Thymus (tissue), 11 donors: ENCODE results near the gene DHRS2. TPM values are rescaled to one million over a fixed set of nuclear protein-coding genes. Genes with fewer than 3 reads are reported as not detected.
A peak's percentile ranks its signal among the peaks of the same experiment; 100 is the strongest.
"Not testable (repeated sequence)": the region's sequence is repeated elsewhere in the genome, so short reads cannot be mapped to it uniquely, and the experiment has no call there.

Source experiments
- DNase-seq, 9 donors: peaks; one replicate each; pipeline ENCODE4 v3.0.0-alpha.2; 2013; ENCODE audit warnings: low spot score in 9 of 9, low read depth in 6 of 9, missing footprints in 1 of 9
- H3K27ac ChIP-seq, 2 donors: one replicate each; pipeline ENCODE4 v1.5.1; 2013; ENCODE audit warnings: control low read depth in 1 of 2, low read depth in 1 of 2, low read length in 1 of 2, mild to moderate bottlenecking in 1 of 2, moderate library complexity in 1 of 2
- H3K27me3 ChIP-seq, 2 donors: one replicate each; pipeline ENCODE4 v1.5.1; 2013; ENCODE audit warnings: low read length in 1 of 2; ENCODE audit not compliant: control insufficient read depth in 2 of 2, insufficient read depth in 1 of 2
- H3K36me3 ChIP-seq, 2 donors: one replicate each; pipeline ENCODE4 v1.5.1; 2013; ENCODE audit warnings: low read length in 1 of 2, mild to moderate bottlenecking in 1 of 2, moderate library complexity in 1 of 2; ENCODE audit not compliant: control insufficient read depth in 2 of 2, insufficient read depth in 2 of 2
- H3K4me1 ChIP-seq, 2 donors: one replicate each; pipeline ENCODE4 v1.5.1; 2013; ENCODE audit warnings: low read length in 2 of 2; ENCODE audit not compliant: control insufficient read depth in 2 of 2, insufficient read depth in 2 of 2
- H3K4me3 ChIP-seq, 2 donors: one replicate each; pipeline ENCODE4 v1.5.1; 2013; ENCODE audit warnings: low read length in 2 of 2, control low read depth in 1 of 2, mild to moderate bottlenecking in 1 of 2
- H3K9me3 ChIP-seq, 2 donors: one replicate each; pipeline ENCODE4 v1.5.1; 2013; ENCODE audit warnings: low read length in 1 of 2, mild to moderate bottlenecking in 1 of 2; ENCODE audit not compliant: control insufficient read depth in 2 of 2, insufficient read depth in 1 of 2
- WGBS: extraction: QIAGEN DNeasy Blood & Tissue Kit; methylation state at CpG from one replicate; pipeline ENCODE4 v1.1.7; 2013; 5-methylcytosine and 5-hydroxymethylcytosine counted together
- polyA plus RNA-seq: library from polyadenylated mRNA; stranded (reverse); fragments of 200-250 nt; gene quantifications from one replicate; pipeline ENCODE4 v1.2.3, GENCODE V29; 2013
- total RNA-seq: library from RNA; stranded (reverse); fragments of 120-200 nt; gene quantifications from one replicate; pipeline ENCODE4 v1.2.4, GENCODE V29; 2013
- donor health status: healthy.

Gene DHRS2
- total and polyA plus RNA-seq, 2 donors = 0.28 to 2.1 TPM

DNA sequence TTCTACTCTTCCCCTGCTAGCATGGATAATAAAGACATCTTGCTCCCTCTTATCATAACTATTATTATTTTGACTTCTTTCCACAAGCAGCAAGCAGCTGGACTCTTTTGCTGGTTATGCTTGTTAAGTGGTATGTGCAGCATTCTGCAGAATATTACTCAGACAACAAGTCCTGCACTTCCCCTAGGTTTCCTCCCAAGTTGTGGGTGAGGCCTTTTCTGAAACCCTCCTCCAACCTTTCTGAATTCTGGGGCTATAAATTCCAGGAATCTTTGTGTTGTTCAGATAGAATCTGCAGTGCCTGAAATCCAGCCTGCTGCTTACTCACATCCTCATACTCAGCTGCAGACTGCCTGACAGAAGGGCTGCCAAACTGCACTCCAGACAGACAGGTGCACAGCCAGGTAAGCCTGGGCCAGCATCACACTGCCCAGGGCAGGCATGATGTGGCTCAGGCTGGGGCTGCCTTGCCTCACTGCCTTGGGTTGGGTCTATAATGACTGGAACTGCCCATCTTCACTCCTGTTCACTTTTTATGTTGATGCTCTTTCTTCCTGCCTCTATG lies 6.2 kb upstream of the DHRS2 start:
- H3K27ac ChIP-seq = no peak overlapping the region

GRCh38 chr14:23630687-23631086 lies 5.5 kb upstream of the DHRS2 start:
- DNase-seq = no peak
- Histone ChIP-seq H3K36me3 (no peaks in the 10 kb centered on the region), H3K9me3 (no peaks in the 10 kb centered on the region), H3K27me3 (peaks cover 0 to 2% of the 10 kb centered on the region in 2 donors), H3K27ac (no peak overlapping the region), H3K4me1 (peaks cover 0 to 4% of the 10 kb centered on the region in 2 donors), H3K4me3 (no peak overlapping the region)
- 93% methylated on average over 1 of the region's 1 CpG for WGBS

More for the DNA sequence above, 6.2 kb upstream of the DHRS2 start:
- DNase-seq = no peak
- H3K27me3 ChIP-seq = peaks cover 0 to 2% of the 10 kb centered on the region in 2 donors
- H3K4me1 ChIP-seq = peaks cover 0 to 4% of the 10 kb centered on the region in 2 donors
- H3K9me3 ChIP-seq = no peaks in the 10 kb centered on the region
- no peaks in the 10 kb centered on the region for H3K36me3 ChIP-seq
- H3K4me3 ChIP-seq = no peak overlapping the region

GRCh38 chr14:23631234-23631633 lies 4.9 kb upstream of the DHRS2 start:
- H3K4me1 ChIP-seq = peaks cover 0 to 4% of the 10 kb centered on the region in 2 donors
- H3K27me3 ChIP-seq = peaks cover 0 to 2% of the 10 kb centered on the region in 2 donors
- no peak overlapping the region for H3K27ac ChIP-seq

GRCh38 chr14:23631702-23632460 lies 4.3 kb upstream of the DHRS2 start:
- peaks cover 0 to 2% of the 10 kb centered on the region in 2 donors for H3K27me3 ChIP-seq
- DNase-seq = peak; percentile 24 to 72 (median 39)
- peaks cover 0 to 4% of the 10 kb centered on the region in 2 donors for H3K4me1 ChIP-seq
- no peaks in the 10 kb centered on the region for H3K9me3 ChIP-seq
- WGBS = 14% methylated on average over 8 of the region's 8 CpGs
- peak overlapping the region in 1 of 2 donors; percentile 8 for H3K27ac ChIP-seq
- H3K4me3 ChIP-seq = no peak overlapping the region
- no peaks in the 10 kb centered on the region for H3K36me3 ChIP-seq

More at GRCh38 chr14:23631234-23631633, 4.9 kb upstream of the DHRS2 start:
- H3K4me3 ChIP-seq = no peak overlapping the region
- no peaks in the 10 kb centered on the region for H3K36me3 ChIP-seq
- no peak for DNase-seq
- no peaks in the 10 kb centered on the region for H3K9me3 ChIP-seq

GRCh38 chr14:23632461-23633159 lies 3.6 kb upstream of the DHRS2 start:
- Histone ChIP-seq H3K9me3 (no peaks in the 10 kb centered on the region), H3K27ac (no peak overlapping the region), H3K4me1 (peaks cover 0 to 4% of the 10 kb centered on the region in 2 donors), H3K27me3 (peaks cover 0 to 2% of the 10 kb centered on the region in 2 donors), H3K4me3 (no peak overlapping the region), H3K36me3 (no peaks in the 10 kb centered on the region)
- 50% methylated on average over 4 of the region's 4 CpGs for WGBS
- DNase-seq = no peak

GRCh38 chr14:23633160-23633701 lies 2.9 kb upstream of the DHRS2 start:
- no peak for DNase-seq
- no peak overlapping the region for H3K4me3 ChIP-seq
- 90% methylated on average over 4 of the region's 4 CpGs for WGBS

GRCh38 chr14:23634698-23635412 lies 1.3 kb upstream of the DHRS2 start:
- H3K27me3 ChIP-seq, H3K36me3 ChIP-seq, H3K4me1 ChIP-seq, H3K4me3 ChIP-seq, DNase-seq, H3K27ac ChIP-seq, H3K9me3 ChIP-seq: not testable (repeated sequence)
- 95% methylated on average over 5 of the region's 5 CpGs for WGBS

More at GRCh38 chr14:23633160-23633701, 2.9 kb upstream of the DHRS2 start:
- Histone ChIP-seq H3K36me3 (no peaks in the 10 kb centered on the region), H3K27ac (no peak overlapping the region), H3K27me3 (peaks cover 0 to 2% of the 10 kb centered on the region in 2 donors), H3K4me1 (peaks cover 0 to 4% of the 10 kb centered on the region in 2 donors), H3K9me3 (no peaks in the 10 kb centered on the region)

DNA sequence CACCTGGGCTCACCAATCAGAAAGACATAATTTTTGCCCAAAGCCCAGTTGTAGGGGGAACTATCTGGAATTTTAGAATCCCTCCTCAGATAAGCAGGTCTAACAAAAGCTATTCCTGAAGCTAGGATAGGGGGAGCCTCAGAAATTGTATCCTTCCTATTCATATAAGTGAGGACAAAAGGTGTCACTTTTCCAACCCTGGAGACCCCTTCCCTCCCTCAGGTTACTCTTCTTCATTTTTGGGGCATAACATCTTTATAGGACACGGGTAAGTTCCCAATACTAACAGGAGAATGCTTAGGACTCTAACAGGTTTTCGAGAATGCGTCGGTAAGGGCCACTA lies 1.1 kb downstream of the DHRS2 start:
- not testable (repeated sequence) for H3K27me3 ChIP-seq, H3K9me3 ChIP-seq
- WGBS = 95% methylated on average over 4 of the region's 4 CpGs

More for the DNA sequence above, 1.1 kb downstream of the DHRS2 start:
- not testable (repeated sequence) for H3K36me3 ChIP-seq, H3K27ac ChIP-seq, H3K4me3 ChIP-seq, H3K4me1 ChIP-seq, DNase-seq
